Measurements from ENCODE around the gene NUBPL. TPM values are rescaled to one million over a fixed set of nuclear protein-coding genes. Genes with fewer than 3 reads are reported as not detected.
"Not testable (repeated sequence)": the region's sequence is repeated elsewhere in the genome, so short reads cannot be mapped to it uniquely, and the experiment has no call there.

Gene NUBPL
- total RNA-seq, 1 donor from 2014 or later, result 6.3 TPM

DNA sequence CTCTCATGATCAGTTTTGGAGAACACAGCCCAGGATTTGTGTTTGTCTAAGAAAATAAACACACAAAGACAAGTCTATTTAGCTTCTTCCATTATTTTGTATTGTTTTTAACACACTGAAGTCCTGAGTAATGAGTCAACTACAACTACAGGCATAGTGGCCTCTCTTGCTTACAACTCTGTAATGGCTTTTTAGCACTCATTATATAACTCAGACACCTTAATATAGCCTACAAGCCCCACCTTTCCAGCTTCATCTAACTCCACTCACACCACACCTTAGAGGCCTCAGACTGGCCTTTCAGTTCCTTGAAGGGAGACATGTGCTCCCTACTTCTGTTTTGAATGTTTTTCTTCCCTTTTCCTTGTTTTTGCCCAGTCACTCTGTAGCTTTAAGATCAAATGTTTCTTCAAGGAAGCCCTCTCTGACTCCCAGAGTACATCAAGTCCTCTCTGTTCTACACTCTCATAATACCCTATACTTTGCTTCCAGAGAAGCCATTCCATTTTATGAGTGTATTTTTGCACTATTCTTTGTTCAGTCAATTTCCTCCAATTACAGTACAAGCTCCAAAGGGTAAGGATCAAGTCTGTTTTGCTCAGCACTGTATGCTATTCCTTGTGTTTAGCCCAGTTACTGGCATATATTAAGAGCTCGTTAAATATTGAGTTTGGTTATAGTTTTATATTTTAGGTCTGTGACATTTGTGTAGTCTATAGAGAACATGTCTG, 282.3 kb downstream of the NUBPL start:
- TF ChIP-seq, protein P1, sequence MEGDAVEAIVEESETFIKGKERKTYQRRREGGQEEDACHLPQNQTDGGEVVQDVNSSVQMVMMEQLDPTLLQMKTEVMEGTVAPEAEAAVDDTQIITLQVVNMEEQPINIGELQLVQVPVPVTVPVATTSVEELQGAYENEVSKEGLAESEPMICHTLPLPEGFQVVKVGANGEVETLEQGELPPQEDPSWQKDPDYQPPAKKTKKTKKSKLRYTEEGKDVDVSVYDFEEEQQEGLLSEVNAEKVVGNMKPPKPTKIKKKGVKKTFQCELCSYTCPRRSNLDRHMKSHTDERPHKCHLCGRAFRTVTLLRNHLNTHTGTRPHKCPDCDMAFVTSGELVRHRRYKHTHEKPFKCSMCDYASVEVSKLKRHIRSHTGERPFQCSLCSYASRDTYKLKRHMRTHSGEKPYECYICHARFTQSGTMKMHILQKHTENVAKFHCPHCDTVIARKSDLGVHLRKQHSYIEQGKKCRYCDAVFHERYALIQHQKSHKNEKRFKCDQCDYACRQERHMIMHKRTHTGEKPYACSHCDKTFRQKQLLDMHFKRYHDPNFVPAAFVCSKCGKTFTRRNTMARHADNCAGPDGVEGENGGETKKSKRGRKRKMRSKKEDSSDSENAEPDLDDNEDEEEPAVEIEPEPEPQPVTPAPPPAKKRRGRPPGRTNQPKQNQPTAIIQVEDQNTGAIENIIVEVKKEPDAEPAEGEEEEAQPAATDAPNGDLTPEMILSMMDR (conservative IDR thresholded peaks at IDR 0.05; ENCODE audit: low read depth, low read length), result no peak
- DNase-seq (ENCODE audit: low read depth), result no peak
- no peak overlapping the region for H3K4me3 ChIP-seq (ENCODE audit: low read depth, low read length)

DNA sequence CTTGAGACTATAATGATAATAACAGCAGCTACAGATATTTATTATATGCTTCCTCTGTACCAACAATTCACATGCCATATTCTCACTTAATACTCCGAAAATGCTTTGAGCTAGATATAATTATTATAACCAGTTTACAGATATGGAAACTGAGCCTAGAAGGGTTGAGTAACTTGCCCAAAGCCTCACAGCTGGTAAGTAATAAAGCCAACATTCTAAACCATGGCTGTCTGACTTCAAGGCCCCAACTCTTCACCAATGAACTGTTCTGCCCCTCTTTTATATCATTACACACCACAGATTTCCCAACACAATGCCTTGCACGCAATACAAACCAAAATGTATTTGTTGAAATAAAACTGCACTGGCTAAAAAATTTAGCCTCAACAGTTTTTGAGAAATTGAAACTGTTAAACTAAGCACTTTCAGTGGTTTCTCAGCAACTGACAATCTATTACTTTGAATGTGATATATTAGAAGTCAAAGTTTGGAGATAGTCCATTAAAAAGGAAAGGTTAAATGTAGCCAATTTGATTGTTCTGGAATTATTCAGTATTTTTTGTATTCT, 293.4 kb downstream of the NUBPL start:
- no peak overlapping the region for H3K4me3 ChIP-seq (ENCODE audit: low read depth, low read length)
- TF ChIP-seq, protein P1 (conservative IDR thresholded peaks at IDR 0.05; ENCODE audit: low read depth, low read length), result no peak
- no peak for DNase-seq (ENCODE audit: low read depth)

DNA sequence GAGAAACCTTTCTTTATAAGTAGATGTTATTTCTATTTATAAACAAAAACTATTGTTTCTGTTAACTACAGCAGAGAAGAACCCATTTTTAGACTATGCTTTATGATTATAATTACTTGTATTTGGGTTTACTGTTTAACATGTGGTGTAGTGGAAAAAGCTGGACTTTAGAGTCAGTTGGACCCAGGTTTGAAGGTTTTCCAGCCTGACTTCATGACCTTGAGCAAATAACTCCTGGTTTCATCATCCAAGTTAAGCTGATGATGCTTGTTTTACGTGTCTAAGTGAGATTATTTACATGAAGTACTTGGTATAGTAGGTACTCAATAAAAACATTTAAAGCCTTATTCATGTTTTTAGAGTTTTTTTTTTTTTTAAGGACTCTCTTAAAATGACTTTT, 294.1 kb downstream of the NUBPL start:
- TF ChIP-seq, protein P1 (conservative IDR thresholded peaks at IDR 0.05; ENCODE audit: low read depth, low read length), result no peak
- no peak for DNase-seq (ENCODE audit: low read depth)
- H3K4me3 ChIP-seq (ENCODE audit: low read depth, low read length), result no peak overlapping the region

DNA sequence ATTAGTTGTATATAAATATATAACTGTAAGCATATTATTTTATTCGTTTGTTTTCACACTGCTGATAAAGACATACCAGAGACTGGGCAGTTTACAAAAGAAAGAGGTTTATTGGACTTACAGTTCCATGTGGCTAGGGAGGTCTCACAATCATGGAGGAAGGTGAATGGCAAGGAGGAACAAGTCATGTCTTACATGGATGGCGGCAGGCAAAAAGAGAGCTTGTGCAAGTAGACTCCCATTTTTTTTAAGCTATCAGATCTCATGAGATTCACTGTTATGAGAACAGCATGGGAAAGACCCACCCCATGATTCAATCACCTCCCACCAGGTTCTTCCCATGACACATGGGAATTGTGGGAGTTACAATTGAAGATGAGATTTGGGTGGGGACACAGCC, 294.8 kb downstream of the NUBPL start:
- DNase-seq (ENCODE audit: low read depth), result not testable (repeated sequence)

DNA sequence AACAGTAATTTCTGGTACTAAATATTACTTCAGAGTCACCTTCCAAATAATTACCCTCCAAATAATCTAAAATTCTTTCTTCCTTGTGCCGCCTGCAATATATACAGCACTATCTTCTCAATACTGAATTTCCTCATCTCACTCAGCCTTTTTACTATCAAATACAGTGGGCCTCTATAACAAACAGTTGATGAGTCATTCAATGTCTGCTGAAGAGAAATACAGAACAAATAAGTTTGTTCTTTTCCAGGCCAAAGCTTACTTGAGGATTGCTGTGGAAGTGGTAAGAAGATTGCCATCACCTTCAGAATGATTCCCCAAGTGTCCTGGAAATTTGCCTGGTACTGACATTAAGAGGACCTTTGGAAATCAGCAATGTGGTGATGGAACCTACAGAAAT, 297.7 kb downstream of the NUBPL start:
- no peak for DNase-seq (ENCODE audit: low read depth)
- H3K4me3 ChIP-seq (ENCODE audit: low read depth, low read length), result no peak overlapping the region
- TF ChIP-seq, protein P1 (conservative IDR thresholded peaks at IDR 0.05; ENCODE audit: low read depth, low read length), result no peak

More for the DNA sequence above, 294.8 kb downstream of the NUBPL start:
- not testable (repeated sequence) for H3K4me3 ChIP-seq (ENCODE audit: low read depth, low read length)

DNA sequence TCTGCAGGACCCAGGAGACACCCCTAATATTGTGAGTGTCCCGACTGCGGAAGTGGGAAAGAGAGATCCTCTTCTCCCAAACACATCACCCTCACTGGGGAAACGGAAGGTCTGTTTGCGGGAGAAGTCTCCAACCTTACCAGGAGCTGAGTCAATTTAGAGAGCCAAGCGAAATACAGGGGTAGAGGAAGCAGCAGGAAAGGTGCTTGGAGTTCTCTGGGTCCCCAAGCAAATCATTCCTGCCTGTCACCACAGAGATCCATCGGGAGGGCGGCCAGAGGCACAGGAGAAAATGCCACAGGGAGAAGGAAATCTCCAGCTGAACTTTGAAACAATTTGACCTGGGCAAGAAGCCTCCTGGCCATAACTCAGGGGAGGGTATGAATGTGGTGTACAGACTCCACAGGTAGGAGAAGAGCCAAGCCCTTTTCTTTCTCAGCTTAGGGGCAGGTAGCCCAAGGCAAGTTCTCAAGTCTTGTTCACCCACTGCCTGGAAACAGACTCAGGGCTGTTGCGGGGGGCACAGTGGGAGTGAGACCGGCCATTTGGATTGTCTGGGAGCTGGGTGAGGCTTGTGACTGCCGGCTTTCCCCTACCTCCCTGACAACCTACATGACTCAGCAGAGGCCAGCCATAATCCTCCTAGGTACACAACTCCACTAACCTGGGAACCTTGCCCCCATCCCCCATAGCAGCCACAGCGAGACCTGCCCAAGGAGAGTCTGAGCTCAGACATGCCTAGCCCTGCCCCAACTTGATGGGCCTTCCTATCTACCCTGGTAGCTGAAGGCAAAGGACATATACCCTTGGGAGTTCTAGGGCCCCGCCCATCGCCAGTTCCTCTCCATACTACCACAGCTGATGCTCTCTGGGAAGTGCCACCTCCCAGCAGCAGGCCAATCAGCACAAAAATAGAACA, 304.0 kb downstream of the NUBPL start:
- H3K4me3 ChIP-seq (ENCODE audit: low read depth, low read length), result no peak overlapping the region
- no peak for DNase-seq (ENCODE audit: low read depth)
- TF ChIP-seq, protein P1 (conservative IDR thresholded peaks at IDR 0.05; ENCODE audit: low read depth, low read length), result no peak

DNA sequence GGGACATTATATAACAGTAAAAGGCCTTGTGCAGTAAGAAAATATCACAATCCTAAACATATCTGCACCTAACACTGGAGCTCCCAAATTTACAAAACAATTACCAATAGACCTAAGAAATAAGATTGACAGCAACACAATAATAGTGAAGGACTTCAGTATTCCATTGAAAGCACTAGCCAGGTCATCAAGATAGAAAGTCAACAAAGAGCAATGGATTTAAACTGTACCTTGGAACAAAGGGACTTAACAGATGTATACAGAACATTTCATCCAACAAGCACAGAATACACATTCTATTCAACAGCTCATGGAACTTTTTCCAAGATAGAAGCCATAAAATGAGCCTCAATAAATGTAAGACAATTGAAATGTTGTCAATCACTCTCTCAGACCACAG, 306.4 kb downstream of the NUBPL start:
- TF ChIP-seq, protein P1 (conservative IDR thresholded peaks at IDR 0.05; ENCODE audit: low read depth, low read length), result no peak
- H3K4me3 ChIP-seq (ENCODE audit: low read depth, low read length), result no peak overlapping the region
- DNase-seq (ENCODE audit: low read depth), result no peak

DNA sequence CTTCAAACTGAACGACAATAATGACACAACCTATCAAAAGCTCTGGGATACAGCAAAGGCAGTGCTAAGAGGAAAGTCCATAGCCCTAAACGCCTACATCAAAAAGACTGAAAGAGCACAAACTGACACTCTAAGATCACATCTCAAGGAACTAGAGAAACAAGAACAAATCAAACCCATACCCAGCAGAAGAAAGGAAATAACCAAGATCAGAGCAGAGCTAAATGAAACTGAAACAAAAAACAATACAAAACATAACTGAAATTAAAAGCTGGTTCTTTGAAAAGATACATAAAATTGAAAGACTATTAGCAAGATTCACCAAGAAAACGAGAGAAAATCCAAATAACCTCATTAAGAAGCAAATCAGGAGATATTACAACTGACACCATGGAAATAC, 306.9 kb downstream of the NUBPL start:
- H3K4me3 ChIP-seq (ENCODE audit: low read depth, low read length); DNase-seq (ENCODE audit: low read depth): not testable (repeated sequence)

Measured in epithelial cell of proximal tubule (primary cell).